ACC112 (cell line): ENCODE results near the gene CDC37L1.

Experiments
- H2AFZ ChIP-seq: fragments of 200-600 bp; sonication (generic); one replicate; pipeline ENCODE4 v1.6.0; 2017; ENCODE audit warnings: antibody characterized with exemption, low read length; ENCODE audit not compliant: unreplicated experiment
- H3K27ac ChIP-seq: fragments of 200-600 bp; sonication (generic); 2 replicates; pipeline ENCODE4 v1.5.1; 2014; ENCODE audit warnings: low read depth, mild to moderate bottlenecking, antibody characterized with exemption, low read length, moderate library complexity
- H3K27me3 ChIP-seq: fragments of 200-600 bp; sonication (generic); 2 replicates; pipeline ENCODE4 v1.6.1; 2014; ENCODE audit warnings: mild to moderate bottlenecking, antibody characterized with exemption, low read length, moderate library complexity, mixed read lengths; ENCODE audit not compliant: insufficient read depth
- H3K36me3 ChIP-seq: fragments of 200-600 bp; sonication (generic); 2 replicates; pipeline ENCODE4 v1.6.1; 2016; ENCODE audit warnings: mild to moderate bottlenecking, antibody characterized with exemption, low read length, moderate library complexity, mixed read lengths; ENCODE audit not compliant: insufficient read depth
- H3K4me1 ChIP-seq: fragments of 200-600 bp; sonication (generic); one replicate; pipeline ENCODE4 v1.6.1; 2016; ENCODE audit warnings: low read length, mixed read lengths; ENCODE audit not compliant: insufficient read depth, unreplicated experiment, control insufficient read depth
- H3K4me3 ChIP-seq: fragments of 200-600 bp; sonication (generic); 2 replicates; pipeline ENCODE4 v1.5.1; 2014; ENCODE audit warnings: mild to moderate bottlenecking, low read depth, low read length
- H3K79me2 ChIP-seq: fragments of 200-600 bp; sonication (generic); one replicate; pipeline ENCODE4 v1.6.0; 2016; ENCODE audit warnings: low read length; ENCODE audit not compliant: control insufficient read depth, unreplicated experiment, insufficient read depth

Gene CDC37L1

GRCh38 chr9:4669890-4670289 is 9.5 kb upstream of the CDC37L1 start:
- Histone ChIP-seq H2AFZ (no peak overlapping the region), H3K4me1 (peaks cover 12% of the 10 kb centered on the region), H3K27ac (no peak overlapping the region), H3K79me2 (no peaks in the 10 kb centered on the region), H3K27me3 (no peaks in the 10 kb centered on the region), H3K36me3 (no peaks in the 10 kb centered on the region), H3K4me3 (no peak overlapping the region)

GRCh38 chr9:4670591-4670990 is 8.8 kb upstream of the CDC37L1 start:
- H3K4me3 ChIP-seq = no peak overlapping the region
- H2AFZ ChIP-seq = no peak overlapping the region
- no peaks in the 10 kb centered on the region for H3K27me3 ChIP-seq
- H3K27ac ChIP-seq = no peak overlapping the region
- H3K4me1 ChIP-seq = peaks cover 10% of the 10 kb centered on the region
- no peaks in the 10 kb centered on the region for H3K36me3 ChIP-seq
- no peaks in the 10 kb centered on the region for H3K79me2 ChIP-seq

- H3K4me1 ChIP-seq = peaks cover 7% of the 10 kb centered on the region
- no peaks in the 10 kb centered on the region for H3K79me2 ChIP-seq
- H2AFZ ChIP-seq = no peak overlapping the region
- no peaks in the 10 kb centered on the region for H3K27me3 ChIP-seq
- no peak overlapping the region for H3K27ac ChIP-seq
- H3K4me3 ChIP-seq = no peak overlapping the region
- no peaks in the 10 kb centered on the region for H3K36me3 ChIP-seq
These were observed 7.6 kb upstream of the CDC37L1 start for GRCh38 chr9:4671737-4672136.

GRCh38 chr9:4674783-4675182 is 4.6 kb upstream of the CDC37L1 start:
- peaks cover 3% of the 10 kb centered on the region for H3K79me2 ChIP-seq
- no peak overlapping the region for H3K27ac ChIP-seq
- H3K4me1 ChIP-seq = peaks cover 13% of the 10 kb centered on the region

GRCh38 chr9:4677392-4677791 is 2.0 kb upstream of the CDC37L1 start:
- Histone ChIP-seq H3K4me1 (peaks cover 21% of the 10 kb centered on the region), H3K27me3 (no peaks in the 10 kb centered on the region), H3K27ac (no peak overlapping the region), H3K4me3 (no peak overlapping the region), H3K79me2 (peaks cover 25% of the 10 kb centered on the region), H3K36me3 (no peaks in the 10 kb centered on the region), H2AFZ (no peak overlapping the region)

More at GRCh38 chr9:4674783-4675182, 4.6 kb upstream of the CDC37L1 start:
- no peaks in the 10 kb centered on the region for H3K36me3 ChIP-seq
- no peak overlapping the region for H2AFZ ChIP-seq
- no peaks in the 10 kb centered on the region for H3K27me3 ChIP-seq
- H3K4me3 ChIP-seq = no peak overlapping the region

- H3K4me3 ChIP-seq = peak overlapping the region; percentile 96
- H3K36me3 ChIP-seq = peaks cover 3% of the 10 kb centered on the region; the same call in 1 of the 2 replicates
- H3K4me1 ChIP-seq = peaks cover 21% of the 10 kb centered on the region
- H3K27me3 ChIP-seq = no peaks in the 10 kb centered on the region
- H3K79me2 ChIP-seq = peaks cover 35% of the 10 kb centered on the region
- H3K27ac ChIP-seq = peak overlapping the region; percentile 84
- peak overlapping the region; percentile 94 for H2AFZ ChIP-seq
These were observed 596 bp upstream of the CDC37L1 start for GRCh38 chr9:4678679-4679267.

GRCh38 chr9:4680173-4680525 is 780 bp downstream of the CDC37L1 start:
- peaks cover 6% of the 10 kb centered on the region; the same call in 1 of the 2 replicates for H3K36me3 ChIP-seq
- H3K4me1 ChIP-seq = peaks cover 17% of the 10 kb centered on the region
- peak overlapping the region; percentile 96 for H3K4me3 ChIP-seq
- H3K27ac ChIP-seq = peak overlapping the region; percentile 84
- peak overlapping the region; percentile 58 for H2AFZ ChIP-seq
- no peaks in the 10 kb centered on the region for H3K27me3 ChIP-seq
- H3K79me2 ChIP-seq = peaks cover 35% of the 10 kb centered on the region

- Histone ChIP-seq H3K4me3 (peak overlapping the region; percentile 96), H3K4me1 (peaks cover 14% of the 10 kb centered on the region), H3K27me3 (no peaks in the 10 kb centered on the region), H2AFZ (peak overlapping the region; percentile 58), H3K27ac (peak overlapping the region; percentile 84), H3K36me3 (peaks cover 11% of the 10 kb centered on the region; the same call in 1 of the 2 replicates), H3K79me2 (peaks cover 35% of the 10 kb centered on the region)
These were observed 1.4 kb downstream of the CDC37L1 start for GRCh38 chr9:4680750-4681149.

- H3K36me3 ChIP-seq = peaks cover 15% of the 10 kb centered on the region; the same call in 1 of the 2 replicates
- no peak overlapping the region for H3K4me3 ChIP-seq
- no peak overlapping the region for H3K27ac ChIP-seq
- peaks cover 11% of the 10 kb centered on the region for H3K4me1 ChIP-seq
- H2AFZ ChIP-seq = no peak overlapping the region
- peaks cover 31% of the 10 kb centered on the region for H3K79me2 ChIP-seq
- H3K27me3 ChIP-seq = no peaks in the 10 kb centered on the region
These were observed 5.5 kb downstream of the CDC37L1 start for GRCh38 chr9:4684820-4685219.

GRCh38 chr9:4686112-4686511 is 6.7 kb downstream of the CDC37L1 start:
- Histone ChIP-seq H3K4me1 (peaks cover 9% of the 10 kb centered on the region), H3K36me3 (peaks cover 18% of the 10 kb centered on the region; the same call in 1 of the 2 replicates), H3K79me2 (peaks cover 18% of the 10 kb centered on the region), H2AFZ (no peak overlapping the region), H3K4me3 (no peak overlapping the region), H3K27me3 (no peaks in the 10 kb centered on the region), H3K27ac (no peak overlapping the region)

- Histone ChIP-seq H3K27ac (no peak overlapping the region), H2AFZ (no peak overlapping the region), H3K4me1 (peaks cover 5% of the 10 kb centered on the region), H3K27me3 (no peaks in the 10 kb centered on the region), H3K4me3 (no peak overlapping the region), H3K79me2 (peaks cover 16% of the 10 kb centered on the region), H3K36me3 (peaks cover 23% of the 10 kb centered on the region; the same call in 1 of the 2 replicates)
These were observed 7.2 kb downstream of the CDC37L1 start for GRCh38 chr9:4686584-4686983.
